NCI-H2171 (cell line): Measurements from ENCODE around the gene ALAS2.
"Not testable (repeated sequence)": the region's sequence is repeated elsewhere in the genome, so short reads cannot be mapped to it uniquely, and the experiment has no call there.

Source experiments
- DNase-seq: peaks from one replicate; lab custom pipeline; 2025; lab: John Stamatoyannopoulos, UW

ALAS2 gene

GRCh38 chrX:55030271-55031205, at the start of gene ALAS2:
Gene ALAS2 (minus strand): TSS chrX:55030977. CDS start chrX:55026000, 4,977 bp downstream.
- no peak for DNase-seq

GRCh38 chrX:55074851-55075467, 44.2 kb upstream of the ALAS2 start, which contains the start of gene PAGE2B:
Gene PAGE2B (plus strand): TSS chrX:55075030. CDS start chrX:55076042, 1,012 bp downstream.
- DNase-seq = no peak

- DNase-seq = no peak
Measured at GRCh38 chrX:55072286-55072685, 41.5 kb upstream of the ALAS2 start.

- not testable (repeated sequence) for DNase-seq
Measured at GRCh38 chrX:55067180-55067579, 36.4 kb upstream of the ALAS2 start.

- DNase-seq = no peak
Measured at GRCh38 chrX:55057675-55058249, 27.0 kb upstream of the ALAS2 start.

- no peak for DNase-seq
Measured at GRCh38 chrX:55056820-55057674, 26.3 kb upstream of the ALAS2 start.

- not testable (repeated sequence) for DNase-seq
Measured at GRCh38 chrX:55050599-55050998, 19.8 kb upstream of the ALAS2 start.

- no peak for DNase-seq
Measured at GRCh38 chrX:55041514-55041913, 10.7 kb upstream of the ALAS2 start.

GRCh38 chrX:55039471-55039870, 8.7 kb upstream of the ALAS2 start:
- DNase-seq = no peak

GRCh38 chrX:55033429-55033828, 2.7 kb upstream of the ALAS2 start:
- DNase-seq = no peak

GRCh38 chrX:55029291-55029690, 1.5 kb downstream of the ALAS2 start:
- no peak for DNase-seq

GRCh38 chrX:55028611-55029010, 2.2 kb downstream of the ALAS2 start:
- no peak for DNase-seq

GRCh38 chrX:55028040-55028439, 2.7 kb downstream of the ALAS2 start:
- DNase-seq = no peak

GRCh38 chrX:55026840-55027239, 3.9 kb downstream of the ALAS2 start:
- DNase-seq = no peak

- no peak for DNase-seq
Measured at GRCh38 chrX:55026143-55026542, 4.6 kb downstream of the ALAS2 start.

GRCh38 chrX:55014897-55015299, 15.9 kb downstream of the ALAS2 start:
- DNase-seq = no peak

- no peak for DNase-seq
Measured at GRCh38 chrX:55011294-55011693, 19.5 kb downstream of the ALAS2 start.

GRCh38 chrX:55008571-55009358, 22.0 kb downstream of the ALAS2 start:
- DNase-seq = no peak

GRCh38 chrX:55007656-55008055, 23.1 kb downstream of the ALAS2 start:
- no peak for DNase-seq

GRCh38 chrX:55006827-55007621, 23.8 kb downstream of the ALAS2 start:
- no peak for DNase-seq
